ENCODE data around the gene SENP5. TPM values are rescaled to one million over a fixed set of nuclear protein-coding genes. Genes with fewer than 3 reads are reported as not detected.
A peak's percentile ranks its signal among the peaks of the same experiment; 100 is the strongest.

SENP5 gene
- total RNA-seq, 4 donors from 2014 or later = 14.5 to 37.8 (median 21.3) TPM

DNA sequence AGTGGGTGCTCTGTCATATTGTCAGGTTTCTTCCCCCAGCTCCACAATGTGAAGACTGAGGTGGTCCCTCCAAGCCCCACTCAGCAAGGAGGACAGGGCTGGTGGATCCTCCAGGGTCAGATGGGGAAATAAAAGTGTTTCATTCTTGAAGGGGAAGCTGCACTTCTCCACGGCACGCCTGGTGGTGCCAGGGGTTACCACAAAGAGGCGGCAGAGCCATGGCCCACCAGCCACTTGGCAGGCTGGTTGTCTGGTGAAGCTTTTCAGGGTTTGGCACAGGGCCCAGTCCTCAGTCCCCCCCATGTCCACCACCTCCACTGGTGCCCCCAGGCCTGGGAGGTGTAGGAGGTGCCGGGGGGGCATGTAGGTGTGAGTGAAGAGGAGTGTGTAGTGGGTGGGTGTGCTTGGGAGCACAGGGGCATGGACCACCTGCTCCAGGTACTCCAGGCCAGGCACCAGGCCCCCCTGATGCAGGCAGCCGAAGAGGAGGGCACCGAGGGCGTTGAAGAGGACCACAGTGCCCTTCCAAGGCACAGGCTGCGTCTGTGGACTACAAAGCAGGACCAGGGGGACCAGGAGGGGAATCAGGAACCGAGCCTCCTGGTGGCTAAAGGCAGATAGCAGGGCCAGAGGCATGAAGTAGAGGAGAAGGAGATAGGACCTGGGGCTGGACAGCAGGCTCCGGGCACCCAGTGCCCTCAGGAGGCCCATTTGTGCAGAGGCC, 79.6 kb downstream of the SENP5 start:
- no peaks in the 10 kb centered on the region for H3K9me3 ChIP-seq
- WGBS, 2 donors = 80 to 83% methylated on average over 1 to 4 of the region's 10 CpGs
- H3K27ac ChIP-seq = no peak overlapping the region
- TF ChIP-seq, protein P1, sequence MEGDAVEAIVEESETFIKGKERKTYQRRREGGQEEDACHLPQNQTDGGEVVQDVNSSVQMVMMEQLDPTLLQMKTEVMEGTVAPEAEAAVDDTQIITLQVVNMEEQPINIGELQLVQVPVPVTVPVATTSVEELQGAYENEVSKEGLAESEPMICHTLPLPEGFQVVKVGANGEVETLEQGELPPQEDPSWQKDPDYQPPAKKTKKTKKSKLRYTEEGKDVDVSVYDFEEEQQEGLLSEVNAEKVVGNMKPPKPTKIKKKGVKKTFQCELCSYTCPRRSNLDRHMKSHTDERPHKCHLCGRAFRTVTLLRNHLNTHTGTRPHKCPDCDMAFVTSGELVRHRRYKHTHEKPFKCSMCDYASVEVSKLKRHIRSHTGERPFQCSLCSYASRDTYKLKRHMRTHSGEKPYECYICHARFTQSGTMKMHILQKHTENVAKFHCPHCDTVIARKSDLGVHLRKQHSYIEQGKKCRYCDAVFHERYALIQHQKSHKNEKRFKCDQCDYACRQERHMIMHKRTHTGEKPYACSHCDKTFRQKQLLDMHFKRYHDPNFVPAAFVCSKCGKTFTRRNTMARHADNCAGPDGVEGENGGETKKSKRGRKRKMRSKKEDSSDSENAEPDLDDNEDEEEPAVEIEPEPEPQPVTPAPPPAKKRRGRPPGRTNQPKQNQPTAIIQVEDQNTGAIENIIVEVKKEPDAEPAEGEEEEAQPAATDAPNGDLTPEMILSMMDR (IDR thresholded peaks at IDR 0.05) = peak in 1 of 6 experiments; percentile 14
- TF ChIP-seq POLR2A (IDR thresholded peaks at IDR 0.05) = no peak
- H3K4me3 ChIP-seq = no peak overlapping the region
- H3K36me3 ChIP-seq = peaks cover 0 to 31% (median 0%) of the 10 kb centered on the region in 3 donors
- no peak for DNase-seq
- H3K27me3 ChIP-seq = no peaks in the 10 kb centered on the region
- H3K4me1 ChIP-seq = peaks cover 6 to 20% (median 8%) of the 10 kb centered on the region in 3 donors
- intact Hi-C loops (cut with DNase I) = no loop called here

DNA sequence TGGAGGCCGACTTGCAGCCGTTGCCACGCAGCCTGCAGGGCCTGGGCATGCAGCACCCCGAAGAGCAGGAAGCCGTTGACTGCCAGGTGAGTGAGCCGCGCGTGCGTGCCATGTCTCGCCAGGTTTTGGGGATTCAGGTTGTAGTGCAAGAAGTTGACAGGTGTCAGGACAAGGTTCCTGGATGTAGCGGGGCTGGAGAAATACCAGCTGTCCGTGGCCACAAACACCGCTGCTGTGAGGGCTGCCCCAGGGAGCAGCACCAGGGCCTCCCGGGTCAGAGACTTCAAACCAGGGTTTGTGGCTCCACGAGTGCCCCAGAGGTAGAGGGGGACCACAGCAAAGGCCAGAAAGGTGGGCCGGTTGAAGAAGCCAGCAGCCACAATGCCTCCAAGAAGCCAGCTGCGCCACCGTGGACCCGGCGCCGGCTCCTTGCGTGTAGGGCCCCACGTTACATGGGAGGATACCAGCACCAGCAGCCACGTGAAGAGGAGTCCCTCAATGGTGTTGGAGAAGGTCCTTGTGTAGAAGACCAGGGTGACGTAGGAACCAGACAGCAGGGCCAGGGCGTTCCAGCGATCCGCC, 80.2 kb downstream of the SENP5 start:
- peaks cover 6 to 19% (median 8%) of the 10 kb centered on the region in 3 donors for H3K4me1 ChIP-seq
- intact Hi-C loops (cut with DNase I) = no loop called here
- H3K27me3 ChIP-seq = no peaks in the 10 kb centered on the region
- H3K4me3 ChIP-seq = no peak overlapping the region
- peaks cover 0 to 31% (median 0%) of the 10 kb centered on the region in 3 donors for H3K36me3 ChIP-seq
- 63 to 85% methylated on average over 8 to 18 of the region's 28 CpGs for WGBS, 2 donors
- H3K27ac ChIP-seq = no peak overlapping the region
- no peaks in the 10 kb centered on the region for H3K9me3 ChIP-seq
- DNase-seq = no peak
- TF ChIP-seq, protein P1 (IDR thresholded peaks at IDR 0.05) = no peak
- TF ChIP-seq POLR2A (IDR thresholded peaks at IDR 0.05) = no peak

DNA sequence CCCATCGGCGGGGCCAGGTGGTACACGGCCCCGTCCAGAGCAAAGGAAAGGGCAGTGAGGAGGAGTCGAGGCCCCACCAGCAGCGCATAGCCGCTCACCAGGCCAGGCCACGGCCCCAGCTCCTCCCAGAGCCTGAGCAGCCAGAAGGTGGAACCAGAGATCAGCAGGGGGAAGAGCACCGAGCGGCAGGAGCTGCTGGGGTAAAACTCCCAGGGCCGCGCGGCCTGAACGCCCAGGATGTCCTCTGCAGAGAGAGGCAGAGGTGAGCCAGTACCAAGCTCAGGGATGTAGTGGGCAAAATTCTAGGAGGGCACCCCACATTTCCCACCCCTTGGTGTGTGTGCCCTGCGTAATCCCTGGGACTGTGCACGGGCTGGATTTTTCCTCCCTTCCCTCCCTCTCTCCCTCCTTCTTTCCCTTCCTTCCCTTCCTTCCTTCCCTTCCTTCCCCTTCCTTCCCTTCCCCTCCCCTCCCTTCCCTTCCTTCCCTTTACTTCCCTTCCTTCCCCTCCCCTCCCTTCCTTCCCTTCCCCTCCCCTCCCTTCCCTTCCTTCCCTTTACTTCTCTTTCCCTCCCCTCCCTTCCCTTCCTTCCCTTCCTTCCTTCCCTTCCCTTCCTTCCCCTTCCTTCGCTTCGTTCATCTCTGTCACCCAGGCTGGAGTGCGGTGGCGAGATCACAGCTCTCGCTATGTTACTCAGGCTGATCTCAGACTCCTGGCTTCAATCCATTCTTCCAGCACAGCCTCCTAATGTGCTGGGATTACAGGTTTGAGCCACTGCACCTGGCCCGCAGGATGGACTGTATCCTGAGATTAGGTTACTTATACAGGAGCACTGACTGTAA, 80.9 kb downstream of the SENP5 start:
- intact Hi-C loops (cut with DNase I) = no loop called here
- peaks cover 0 to 31% (median 0%) of the 10 kb centered on the region in 3 donors for H3K36me3 ChIP-seq
- no peak overlapping the region for H3K27ac ChIP-seq
- WGBS, 2 donors = 53 to 59% methylated on average over 7 to 9 of the region's 22 CpGs
- DNase-seq = no peak
- H3K27me3 ChIP-seq = no peaks in the 10 kb centered on the region
- no peak overlapping the region for H3K4me3 ChIP-seq
- peaks cover under 1 to 12% (median 4%) of the 10 kb centered on the region in 3 donors for H3K4me1 ChIP-seq
- no peak for TF ChIP-seq POLR2A (IDR thresholded peaks at IDR 0.05)
- TF ChIP-seq, protein P1 (IDR thresholded peaks at IDR 0.05) = no peak
- H3K9me3 ChIP-seq = no peaks in the 10 kb centered on the region

DNA sequence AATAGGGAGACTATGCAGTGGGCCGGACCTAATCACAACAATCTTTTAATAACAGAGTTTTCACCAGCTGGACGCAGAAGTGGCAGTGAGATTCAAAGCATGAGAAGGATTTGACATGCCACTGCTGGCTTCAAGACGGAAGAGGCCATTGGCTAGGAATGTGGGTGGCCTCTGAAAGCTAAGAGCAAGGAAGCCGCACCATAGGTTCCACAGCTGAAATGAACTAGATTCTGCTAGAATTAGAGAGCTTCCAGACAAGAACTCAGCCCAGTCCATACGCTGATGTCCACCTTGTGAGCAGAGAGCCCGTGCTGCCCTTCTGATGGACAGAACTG, 81.5 kb downstream of the SENP5 start:
- peaks cover 0 to 30% (median 0%) of the 10 kb centered on the region in 3 donors for H3K36me3 ChIP-seq
- WGBS, 2 donors = 70 to 75% methylated on average over 2 to 6 of the region's 6 CpGs
- no peaks in the 10 kb centered on the region for H3K9me3 ChIP-seq
- H3K27ac ChIP-seq = no peak overlapping the region
- intact Hi-C loops (cut with DNase I) = no loop called here
- H3K4me3 ChIP-seq = no peak overlapping the region
- DNase-seq = no peak
- no peaks in the 10 kb centered on the region for H3K27me3 ChIP-seq
- peaks cover 0 to 6% (median 0%) of the 10 kb centered on the region in 3 donors for H3K4me1 ChIP-seq
- TF ChIP-seq, protein P1 (IDR thresholded peaks at IDR 0.05) = no peak
- no peak for TF ChIP-seq POLR2A (IDR thresholded peaks at IDR 0.05)
